ENCODE results near the gene ARHGAP26.
A peak's percentile ranks its signal among the peaks of the same experiment; 100 is the strongest.

The ARHGAP26 gene

GRCh38 chr5:143229426-143229895 is 459.3 kb downstream of the ARHGAP26 start:
- no peak for DNase-seq

GRCh38 chr5:143229896-143230675 is 459.9 kb downstream of the ARHGAP26 start:
- DNase-seq = no peak

- DNase-seq = no peak
These were observed 460.5 kb downstream of the ARHGAP26 start for GRCh38 chr5:143230676-143230996.

- no peak for DNase-seq
These were observed 461.2 kb downstream of the ARHGAP26 start for GRCh38 chr5:143231416-143231815.

- no peak for DNase-seq
These were observed 462.0 kb downstream of the ARHGAP26 start for GRCh38 chr5:143231973-143232812.

GRCh38 chr5:143233031-143233430 is 462.9 kb downstream of the ARHGAP26 start:
- peak; percentile 11 to 50 (median 43) for DNase-seq

GRCh38 chr5:143234162-143234842 is 464.1 kb downstream of the ARHGAP26 start:
- no peak for DNase-seq

GRCh38 chr5:143235423-143235822 is 465.2 kb downstream of the ARHGAP26 start:
- DNase-seq = no peak

GRCh38 chr5:143236682-143237081 is 466.5 kb downstream of the ARHGAP26 start:
- DNase-seq = no peak

- no peak for DNase-seq
These were observed 467.5 kb downstream of the ARHGAP26 start for GRCh38 chr5:143237664-143238063.

GRCh38 chr5:143238620-143239019 is 468.4 kb downstream of the ARHGAP26 start:
- DNase-seq = no peak

GRCh38 chr5:143239882-143240518 is 469.8 kb downstream of the ARHGAP26 start:
- no peak for DNase-seq

- DNase-seq = no peak
These were observed 471.7 kb downstream of the ARHGAP26 start for GRCh38 chr5:143241892-143242291.

GRCh38 chr5:143243103-143243502 is 472.9 kb downstream of the ARHGAP26 start:
- no peak for DNase-seq

- DNase-seq = no peak
These were observed 474.0 kb downstream of the ARHGAP26 start for GRCh38 chr5:143244000-143244736.

GRCh38 chr5:143244990-143245389 is 474.8 kb downstream of the ARHGAP26 start:
- DNase-seq = no peak

- no peak for DNase-seq
These were observed 475.9 kb downstream of the ARHGAP26 start for GRCh38 chr5:143245929-143246561.

- no peak for DNase-seq
These were observed 477.1 kb downstream of the ARHGAP26 start for GRCh38 chr5:143247134-143247815.

- no peak for DNase-seq
These were observed 478.2 kb downstream of the ARHGAP26 start for GRCh38 chr5:143248391-143248790.

- DNase-seq = peak; percentile 14 to 50 (median 36)
These were observed 478.8 kb downstream of the ARHGAP26 start for GRCh38 chr5:143248822-143249579.

Measured in suppressor macrophage (primary cell).